SK-N-SH treated with all-trans-retinoic acid at 6 μM for 48 hours (cell line): ENCODE results near the gene CBLN1.

Experiments
- BACH2 ChIP-seq: fragments of 250-450 bp; sonication (Bioruptor Pico); IDR thresholded peaks from 2 replicates; pipeline ENCODE4 v1.9.0; 2021; ENCODE audit warnings: mild to moderate bottlenecking, borderline replicate concordance
- CREB5 ChIP-seq: fragments of 250-450 bp; sonication (Bioruptor Pico); IDR thresholded peaks from 2 replicates; pipeline ENCODE4 v1.5.1; 2020; ENCODE audit warnings: low read depth, mild to moderate bottlenecking, moderate library complexity
- CSDC2 ChIP-seq: fragments of 250-450 bp; sonication (Bioruptor Pico); IDR thresholded peaks from 2 replicates; pipeline ENCODE4 v1.5.0; 2020; ENCODE audit warnings: mild to moderate bottlenecking, moderate library complexity
- ESRRG ChIP-seq: fragments of 250-450 bp; sonication (Bioruptor Pico); IDR thresholded peaks from 2 replicates; pipeline ENCODE4 v1.6.1; 2021; ENCODE audit warnings: mild to moderate bottlenecking
- GLIS3 ChIP-seq: fragments of 250-450 bp; sonication (Bioruptor Pico); IDR thresholded peaks from 2 replicates; pipeline ENCODE4 v1.5.0; 2020; ENCODE audit warnings: mild to moderate bottlenecking, moderate library complexity
- POU6F1 ChIP-seq: fragments of 250-450 bp; sonication (Bioruptor Pico); IDR thresholded peaks from 2 replicates; pipeline ENCODE4 v1.8.0; 2021; ENCODE audit warnings: low read depth, mild to moderate bottlenecking, moderate library complexity, borderline replicate concordance
- RARB ChIP-seq: fragments of 250-450 bp; sonication (Bioruptor Pico); IDR thresholded peaks from 2 replicates; pipeline ENCODE4 v1.8.0; 2021; ENCODE audit warnings: mild to moderate bottlenecking, moderate library complexity
- TSHZ2 ChIP-seq: fragments of 250-450 bp; sonication (Bioruptor Pico); IDR thresholded peaks from 2 replicates; pipeline ENCODE4 v1.5.0; 2020; ENCODE audit warnings: mild to moderate bottlenecking, moderate library complexity
- ZC3H10 ChIP-seq: fragments of 250-450 bp; sonication (Bioruptor Pico); IDR thresholded peaks from 2 replicates; pipeline ENCODE4 v1.5.1; 2021; ENCODE audit warnings: mild to moderate bottlenecking, moderate library complexity
- ZFP3 ChIP-seq: fragments of 250-450 bp; sonication (Bioruptor Pico); IDR thresholded peaks from 2 replicates; pipeline ENCODE4 v1.5.0; 2020; ENCODE audit warnings: mild to moderate bottlenecking, moderate library complexity
- ZFP30 ChIP-seq: fragments of 450-650 bp; formaldehyde crosslinking; IDR thresholded peaks from 2 replicates; pipeline ENCODE4 v1.5.0; 2022; ENCODE audit warnings: mild to moderate bottlenecking, moderate library complexity
- ZNF565 ChIP-seq: fragments of 450-650 bp; formaldehyde crosslinking; conservative IDR thresholded peaks from 2 replicates; pipeline ENCODE4 v1.5.0; 2020; ENCODE audit warnings: low read depth, mild to moderate bottlenecking, moderate library complexity
- ZNF70 ChIP-seq: fragments of 450-650 bp; formaldehyde crosslinking; IDR thresholded peaks from 2 replicates; pipeline ENCODE4 v1.5.0; 2020; ENCODE audit warnings: mild to moderate bottlenecking, moderate library complexity
- TF ChIP-seq, protein P1 (sequence below): fragments of 250-450 bp; sonication (Bioruptor Pico); IDR thresholded peaks from 2 replicates; pipeline ENCODE4 v1.8.0; 2020; ENCODE audit warnings: mild to moderate bottlenecking, moderate library complexity, borderline replicate concordance

- TF ChIP-seq ZFP3 (no peak), TSHZ2 (CRISPR knock-in tag) (no peak), GLIS3 (CRISPR knock-in tag) (no peak), CREB5 (CRISPR knock-in tag) (no peak), CSDC2 (CRISPR knock-in tag) (no peak), ZNF565 (CRISPR knock-in tag) (no peak), ZFP30 (CRISPR knock-in tag) (no peak), ZNF70 (CRISPR knock-in tag) (no peak), RARB (CRISPR knock-in tag) (no peak), ZC3H10 (CRISPR knock-in tag) (no peak), POU6F1 (no peak), ESRRG (CRISPR knock-in tag) (no peak), BACH2 (CRISPR knock-in tag) (no peak)
- TF ChIP-seq, protein P1, sequence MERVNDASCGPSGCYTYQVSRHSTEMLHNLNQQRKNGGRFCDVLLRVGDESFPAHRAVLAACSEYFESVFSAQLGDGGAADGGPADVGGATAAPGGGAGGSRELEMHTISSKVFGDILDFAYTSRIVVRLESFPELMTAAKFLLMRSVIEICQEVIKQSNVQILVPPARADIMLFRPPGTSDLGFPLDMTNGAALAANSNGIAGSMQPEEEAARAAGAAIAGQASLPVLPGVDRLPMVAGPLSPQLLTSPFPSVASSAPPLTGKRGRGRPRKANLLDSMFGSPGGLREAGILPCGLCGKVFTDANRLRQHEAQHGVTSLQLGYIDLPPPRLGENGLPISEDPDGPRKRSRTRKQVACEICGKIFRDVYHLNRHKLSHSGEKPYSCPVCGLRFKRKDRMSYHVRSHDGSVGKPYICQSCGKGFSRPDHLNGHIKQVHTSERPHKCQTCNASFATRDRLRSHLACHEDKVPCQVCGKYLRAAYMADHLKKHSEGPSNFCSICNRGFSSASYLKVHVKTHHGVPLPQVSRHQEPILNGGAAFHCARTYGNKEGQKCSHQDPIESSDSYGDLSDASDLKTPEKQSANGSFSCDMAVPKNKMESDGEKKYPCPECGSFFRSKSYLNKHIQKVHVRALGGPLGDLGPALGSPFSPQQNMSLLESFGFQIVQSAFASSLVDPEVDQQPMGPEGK (CRISPR knock-in tag) = no peak
Observed at GRCh38 chr16:49280105-49280741, 1.4 kb downstream of the CBLN1 start.
